ENCODE data around the gene PTBP3.

- TF ChIP-seq CTCF (IDR thresholded peaks at IDR 0.05 in 4 of 5, conservative IDR thresholded peaks at IDR 0.05 in 1 of 5) (no peak), POLR2A (IDR thresholded peaks at IDR 0.05) (no peak)
Measured at GRCh38 chr9:112377087-112377486, 43.7 kb upstream of the PTBP3 start.

Measured in gastrocnemius medialis (tissue), 4 donors.